Kidney epithelial cell (primary cell): ENCODE data around the gene ABCC1. TPM values are rescaled to one million over a fixed set of nuclear protein-coding genes. Genes with fewer than 3 reads are reported as not detected.

Experiments
- DNase-seq: peaks from one replicate; pipeline ENCODE4 v3.0.0-alpha.2; 2010; ENCODE audit warnings: low read depth
- H3K27me3 ChIP-seq: 2 replicates; pipeline ENCODE4 v1.6.0; 2011; ENCODE audit warnings: low read length; ENCODE audit not compliant: control insufficient read depth, insufficient read depth
- H3K36me3 ChIP-seq: 2 replicates; pipeline ENCODE4 v1.5.1; 2011; ENCODE audit warnings: low read length; ENCODE audit not compliant: control insufficient read depth, insufficient read depth
- H3K4me3 ChIP-seq: 2 replicates; pipeline ENCODE4 v1.5.1; 2011; ENCODE audit warnings: low read depth, mild to moderate bottlenecking, control low read depth, low read length
- CTCF ChIP-seq: IDR thresholded peaks from 2 replicates; pipeline ENCODE4 v1.5.1; 2011; ENCODE audit warnings: mild to moderate bottlenecking, moderate library complexity, low read length, control low read depth, inconsistent platforms; ENCODE audit not compliant: insufficient read depth, poor library complexity, severe bottlenecking
- total RNA-seq: library from RNA; depleted of rRNA; stranded (reverse); fragments of >200 nt; gene quantifications from 2 replicates; pipeline ENCODE4 v1.2.3, GENCODE V29; 2015

ABCC1 gene
- total RNA-seq, 1 donor from 2014 or later: 24.9 TPM

GRCh38 chr16:16141784-16142396 is 192.5 kb downstream of the ABCC1 start:
- no peak overlapping the region for H3K4me3 ChIP-seq
- H3K36me3 ChIP-seq: peaks cover 1% of the 10 kb centered on the region
- no peaks in the 10 kb centered on the region for H3K27me3 ChIP-seq
- DNase-seq: no peak
- TF ChIP-seq CTCF: no peak

- Histone ChIP-seq H3K27me3 (no peaks in the 10 kb centered on the region), H3K4me3 (no peak overlapping the region), H3K36me3 (peaks cover 1% of the 10 kb centered on the region)
- peak; percentile 42 for TF ChIP-seq CTCF
- DNase-seq: no peak
Observed at GRCh38 chr16:16143038-16143763, 193.8 kb downstream of the ABCC1 start.

GRCh38 chr16:16143931-16144330 is 194.5 kb downstream of the ABCC1 start:
- no peak for DNase-seq
- peaks cover 1% of the 10 kb centered on the region for H3K36me3 ChIP-seq
- no peak for TF ChIP-seq CTCF
- H3K27me3 ChIP-seq: no peaks in the 10 kb centered on the region
- H3K4me3 ChIP-seq: no peak overlapping the region

- DNase-seq: peak; percentile 57
- TF ChIP-seq CTCF: no peak
- H3K4me3 ChIP-seq: no peak overlapping the region
- peaks cover 1% of the 10 kb centered on the region for H3K36me3 ChIP-seq
- H3K27me3 ChIP-seq: no peaks in the 10 kb centered on the region
Observed at GRCh38 chr16:16144416-16144815, 195.0 kb downstream of the ABCC1 start.

GRCh38 chr16:16145286-16145685 is 195.9 kb downstream of the ABCC1 start:
- no peak overlapping the region for H3K4me3 ChIP-seq
- peaks cover 1% of the 10 kb centered on the region for H3K36me3 ChIP-seq
- TF ChIP-seq CTCF: no peak
- no peaks in the 10 kb centered on the region for H3K27me3 ChIP-seq
- no peak for DNase-seq
